SK-N-SH treated with all-trans-retinoic acid at 6 μM for 48 hours (cell line): Measurements from ENCODE around the gene CWC27.

Experiments
- ATAC-seq: fragments of 200-7000 bp; cut with Tn5 transposase; 3 replicates; pipeline ENCODE4 v1.9.1; 2020; ENCODE audit warnings: mild to moderate bottlenecking, moderate library complexity
- ARNTL ChIP-seq: fragments of 450-650 bp; formaldehyde crosslinking; IDR thresholded peaks from 2 replicates; pipeline ENCODE4 v1.5.0; 2020; ENCODE audit warnings: low read depth, mild to moderate bottlenecking, moderate library complexity, borderline replicate concordance
- BACH2 ChIP-seq: fragments of 250-450 bp; sonication (Bioruptor Pico); IDR thresholded peaks from 2 replicates; pipeline ENCODE4 v1.9.0; 2021; ENCODE audit warnings: mild to moderate bottlenecking, borderline replicate concordance
- CSDC2 ChIP-seq: fragments of 250-450 bp; sonication (Bioruptor Pico); IDR thresholded peaks from 2 replicates; pipeline ENCODE4 v1.5.0; 2020; ENCODE audit warnings: mild to moderate bottlenecking, moderate library complexity
- CSRNP3 ChIP-seq: fragments of 250-450 bp; sonication (Bioruptor Pico); IDR thresholded peaks from 2 replicates; pipeline ENCODE4 v1.5.1; 2021; ENCODE audit warnings: mild to moderate bottlenecking, moderate library complexity
- ESRRG ChIP-seq: fragments of 250-450 bp; sonication (Bioruptor Pico); IDR thresholded peaks from 2 replicates; pipeline ENCODE4 v1.6.1; 2021; ENCODE audit warnings: mild to moderate bottlenecking
- GLIS3 ChIP-seq: fragments of 250-450 bp; sonication (Bioruptor Pico); IDR thresholded peaks from 2 replicates; pipeline ENCODE4 v1.5.0; 2020; ENCODE audit warnings: mild to moderate bottlenecking, moderate library complexity
- ISL1 ChIP-seq: fragments of 250-450 bp; sonication (Bioruptor Pico); IDR thresholded peaks from 2 replicates; pipeline ENCODE4 v2.1.2; 2022; ENCODE audit warnings: mild to moderate bottlenecking, moderate library complexity
- OSR1 ChIP-seq: fragments of 250-450 bp; sonication (Bioruptor Pico); IDR thresholded peaks from 2 replicates; pipeline ENCODE4 v1.8.0; 2022; ENCODE audit warnings: moderate library complexity, mild to moderate bottlenecking, inconsistent platforms
- PATZ1 ChIP-seq: fragments of 250-450 bp; sonication (Bioruptor Pico); IDR thresholded peaks from 2 replicates; pipeline ENCODE4 v1.8.0; 2020; ENCODE audit warnings: mild to moderate bottlenecking, moderate library complexity, borderline replicate concordance
- PPARA ChIP-seq: fragments of 250-450 bp; sonication (Bioruptor Pico); IDR thresholded peaks from 2 replicates; pipeline ENCODE4 v1.5.0; 2020; ENCODE audit warnings: mild to moderate bottlenecking, borderline replicate concordance
- RARB ChIP-seq: fragments of 250-450 bp; sonication (Bioruptor Pico); IDR thresholded peaks from 2 replicates; pipeline ENCODE4 v1.8.0; 2021; ENCODE audit warnings: mild to moderate bottlenecking, moderate library complexity
- SNAI2 ChIP-seq: fragments of 250-450 bp; sonication (Bioruptor Pico); IDR thresholded peaks from 2 replicates; pipeline ENCODE4 v1.5.0; 2020; ENCODE audit warnings: mild to moderate bottlenecking, moderate library complexity
- TCF4 ChIP-seq: fragments of 250-450 bp; sonication (Bioruptor Pico); IDR thresholded peaks from 2 replicates; pipeline ENCODE4 v1.8.0; 2021; ENCODE audit warnings: mild to moderate bottlenecking, moderate library complexity, borderline replicate concordance
- TOX ChIP-seq: fragments of 250-450 bp; sonication (Bioruptor Pico); IDR thresholded peaks from 2 replicates; pipeline ENCODE4 v1.8.0; 2021; ENCODE audit warnings: mild to moderate bottlenecking, moderate library complexity, borderline replicate concordance
- ZC3H10 ChIP-seq: fragments of 250-450 bp; sonication (Bioruptor Pico); IDR thresholded peaks from 2 replicates; pipeline ENCODE4 v1.5.1; 2021; ENCODE audit warnings: mild to moderate bottlenecking, moderate library complexity
- ZFP3 ChIP-seq: fragments of 250-450 bp; sonication (Bioruptor Pico); IDR thresholded peaks from 2 replicates; pipeline ENCODE4 v1.5.0; 2020; ENCODE audit warnings: mild to moderate bottlenecking, moderate library complexity
- ZFP30 ChIP-seq: fragments of 450-650 bp; formaldehyde crosslinking; IDR thresholded peaks from 2 replicates; pipeline ENCODE4 v1.5.0; 2022; ENCODE audit warnings: mild to moderate bottlenecking, moderate library complexity
- ZNF565 ChIP-seq: fragments of 450-650 bp; formaldehyde crosslinking; conservative IDR thresholded peaks from 2 replicates; pipeline ENCODE4 v1.5.0; 2020; ENCODE audit warnings: low read depth, mild to moderate bottlenecking, moderate library complexity
- ZNF70 ChIP-seq: fragments of 450-650 bp; formaldehyde crosslinking; IDR thresholded peaks from 2 replicates; pipeline ENCODE4 v1.5.0; 2020; ENCODE audit warnings: mild to moderate bottlenecking, moderate library complexity
- ZNF8 ChIP-seq: fragments of 450-650 bp; formaldehyde crosslinking; IDR thresholded peaks from 2 replicates; pipeline ENCODE4 v1.5.0; 2020; ENCODE audit warnings: mild to moderate bottlenecking, moderate library complexity
- TF ChIP-seq, protein P1 (sequence below): fragments of 250-450 bp; sonication (Bioruptor Pico); IDR thresholded peaks from 2 replicates; pipeline ENCODE4 v1.8.0; 2021; ENCODE audit warnings: low read depth, mild to moderate bottlenecking, moderate library complexity, borderline replicate concordance
- TF ChIP-seq, protein P2 (sequence below): fragments of 250-450 bp; sonication (Bioruptor Pico); IDR thresholded peaks from 2 replicates; pipeline ENCODE4 v1.5.0; 2020; ENCODE audit warnings: mild to moderate bottlenecking, moderate library complexity
- TF ChIP-seq, protein P3 (sequence below): fragments of 250-450 bp; sonication (Bioruptor Pico); IDR thresholded peaks from 2 replicates; pipeline ENCODE4 v1.5.1; 2020; ENCODE audit warnings: low read depth, mild to moderate bottlenecking, moderate library complexity

Gene CWC27

GRCh38 chr5:65034813-65035209, 266.1 kb downstream of the CWC27 start (continued):
- no peak for TF ChIP-seq CSRNP3

GRCh38 chr5:65035211-65036206, 266.8 kb downstream of the CWC27 start:
- TF ChIP-seq ZFP30 (peak; percentile 69), ARNTL (CRISPR knock-in tag) (peak; percentile 21; the same call in 1 of the 2 replicates), OSR1 (CRISPR knock-in tag) (no peak), CSRNP3 (0 out of 2 replicates have a peak, but pooled peaks have one; percentile 47), ZNF70 (CRISPR knock-in tag) (peak; percentile 38; the same call in 1 of the 2 replicates), CSDC2 (peak; percentile 92), PATZ1 (CRISPR knock-in tag) (peak; percentile 98), SNAI2 (CRISPR knock-in tag) (peak; percentile 93), ZNF8 (CRISPR knock-in tag) (no peak), ZFP3 (no peak), RARB (CRISPR knock-in tag) (no peak), TOX (CRISPR knock-in tag) (no peak), PPARA (CRISPR knock-in tag) (peak; percentile 84), ISL1 (CRISPR knock-in tag) (peak; percentile 45), ZC3H10 (CRISPR knock-in tag) (no peak), BACH2 (CRISPR knock-in tag) (no peak), GLIS3 (no peak), ZNF565 (peak; percentile 63; the same call in 1 of the 2 replicates), TCF4 (CRISPR knock-in tag) (peak; percentile 75), ESRRG (CRISPR knock-in tag) (no peak)
- TF ChIP-seq, protein P1, sequence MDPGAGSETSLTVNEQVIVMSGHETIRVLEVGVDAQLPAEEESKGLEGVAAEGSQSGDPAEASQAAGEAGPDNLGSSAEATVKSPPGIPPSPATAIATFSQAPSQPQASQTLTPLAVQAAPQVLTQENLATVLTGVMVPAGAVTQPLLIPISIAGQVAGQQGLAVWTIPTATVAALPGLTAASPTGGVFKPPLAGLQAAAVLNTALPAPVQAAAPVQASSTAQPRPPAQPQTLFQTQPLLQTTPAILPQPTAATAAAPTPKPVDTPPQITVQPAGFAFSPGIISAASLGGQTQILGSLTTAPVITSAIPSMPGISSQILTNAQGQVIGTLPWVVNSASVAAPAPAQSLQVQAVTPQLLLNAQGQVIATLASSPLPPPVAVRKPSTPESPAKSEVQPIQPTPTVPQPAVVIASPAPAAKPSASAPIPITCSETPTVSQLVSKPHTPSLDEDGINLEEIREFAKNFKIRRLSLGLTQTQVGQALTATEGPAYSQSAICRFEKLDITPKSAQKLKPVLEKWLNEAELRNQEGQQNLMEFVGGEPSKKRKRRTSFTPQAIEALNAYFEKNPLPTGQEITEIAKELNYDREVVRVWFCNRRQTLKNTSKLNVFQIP (CRISPR knock-in tag) = 0 out of 2 replicates have a peak, but pooled peaks have one; percentile 53
- TF ChIP-seq, protein P2, sequence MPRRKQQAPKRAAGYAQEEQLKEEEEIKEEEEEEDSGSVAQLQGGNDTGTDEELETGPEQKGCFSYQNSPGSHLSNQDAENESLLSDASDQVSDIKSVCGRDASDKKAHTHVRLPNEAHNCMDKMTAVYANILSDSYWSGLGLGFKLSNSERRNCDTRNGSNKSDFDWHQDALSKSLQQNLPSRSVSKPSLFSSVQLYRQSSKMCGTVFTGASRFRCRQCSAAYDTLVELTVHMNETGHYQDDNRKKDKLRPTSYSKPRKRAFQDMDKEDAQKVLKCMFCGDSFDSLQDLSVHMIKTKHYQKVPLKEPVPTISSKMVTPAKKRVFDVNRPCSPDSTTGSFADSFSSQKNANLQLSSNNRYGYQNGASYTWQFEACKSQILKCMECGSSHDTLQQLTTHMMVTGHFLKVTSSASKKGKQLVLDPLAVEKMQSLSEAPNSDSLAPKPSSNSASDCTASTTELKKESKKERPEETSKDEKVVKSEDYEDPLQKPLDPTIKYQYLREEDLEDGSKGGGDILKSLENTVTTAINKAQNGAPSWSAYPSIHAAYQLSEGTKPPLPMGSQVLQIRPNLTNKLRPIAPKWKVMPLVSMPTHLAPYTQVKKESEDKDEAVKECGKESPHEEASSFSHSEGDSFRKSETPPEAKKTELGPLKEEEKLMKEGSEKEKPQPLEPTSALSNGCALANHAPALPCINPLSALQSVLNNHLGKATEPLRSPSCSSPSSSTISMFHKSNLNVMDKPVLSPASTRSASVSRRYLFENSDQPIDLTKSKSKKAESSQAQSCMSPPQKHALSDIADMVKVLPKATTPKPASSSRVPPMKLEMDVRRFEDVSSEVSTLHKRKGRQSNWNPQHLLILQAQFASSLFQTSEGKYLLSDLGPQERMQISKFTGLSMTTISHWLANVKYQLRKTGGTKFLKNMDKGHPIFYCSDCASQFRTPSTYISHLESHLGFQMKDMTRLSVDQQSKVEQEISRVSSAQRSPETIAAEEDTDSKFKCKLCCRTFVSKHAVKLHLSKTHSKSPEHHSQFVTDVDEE = peak; percentile 13; the same call in 1 of the 2 replicates
- TF ChIP-seq, protein P3, sequence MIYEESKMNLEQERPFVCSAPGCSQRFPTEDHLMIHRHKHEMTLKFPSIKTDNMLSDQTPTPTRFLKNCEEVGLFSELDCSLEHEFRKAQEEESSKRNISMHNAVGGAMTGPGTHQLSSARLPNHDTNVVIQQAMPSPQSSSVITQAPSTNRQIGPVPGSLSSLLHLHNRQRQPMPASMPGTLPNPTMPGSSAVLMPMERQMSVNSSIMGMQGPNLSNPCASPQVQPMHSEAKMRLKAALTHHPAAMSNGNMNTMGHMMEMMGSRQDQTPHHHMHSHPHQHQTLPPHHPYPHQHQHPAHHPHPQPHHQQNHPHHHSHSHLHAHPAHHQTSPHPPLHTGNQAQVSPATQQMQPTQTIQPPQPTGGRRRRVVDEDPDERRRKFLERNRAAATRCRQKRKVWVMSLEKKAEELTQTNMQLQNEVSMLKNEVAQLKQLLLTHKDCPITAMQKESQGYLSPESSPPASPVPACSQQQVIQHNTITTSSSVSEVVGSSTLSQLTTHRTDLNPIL (CRISPR knock-in tag) = peak; percentile 66; the same call in 1 of the 2 replicates
- peak; percentile 97 for ATAC-seq
